Fibroblast of lung (primary cell): ENCODE measurements around the gene NIPSNAP2.

Experiments
- EZH2 ChIP-seq: IDR thresholded peaks from 2 replicates; pipeline ENCODE4 v1.5.1; 2012; ENCODE audit warnings: low read length, control low read depth, mild to moderate bottlenecking; ENCODE audit errors: missing control alignments
- TF ChIP-seq, protein P1 (sequence below), 2 donors: IDR thresholded peaks in 1 of 2; conservative IDR thresholded peaks in 1 of 2; 1 replicate in 1 of 2; 2 replicates in 1 of 2; pipeline ENCODE4 v1.5.1; 2011 to 2012; ENCODE audit warnings: low read length in 2 of 2, control low read depth in 1 of 2, inconsistent platforms in 1 of 2, low read depth in 1 of 2, mild to moderate bottlenecking in 1 of 2

GRCh38 chr7:55973747-55974250 is 9.4 kb downstream of the NIPSNAP2 start:
- TF ChIP-seq, protein P1, sequence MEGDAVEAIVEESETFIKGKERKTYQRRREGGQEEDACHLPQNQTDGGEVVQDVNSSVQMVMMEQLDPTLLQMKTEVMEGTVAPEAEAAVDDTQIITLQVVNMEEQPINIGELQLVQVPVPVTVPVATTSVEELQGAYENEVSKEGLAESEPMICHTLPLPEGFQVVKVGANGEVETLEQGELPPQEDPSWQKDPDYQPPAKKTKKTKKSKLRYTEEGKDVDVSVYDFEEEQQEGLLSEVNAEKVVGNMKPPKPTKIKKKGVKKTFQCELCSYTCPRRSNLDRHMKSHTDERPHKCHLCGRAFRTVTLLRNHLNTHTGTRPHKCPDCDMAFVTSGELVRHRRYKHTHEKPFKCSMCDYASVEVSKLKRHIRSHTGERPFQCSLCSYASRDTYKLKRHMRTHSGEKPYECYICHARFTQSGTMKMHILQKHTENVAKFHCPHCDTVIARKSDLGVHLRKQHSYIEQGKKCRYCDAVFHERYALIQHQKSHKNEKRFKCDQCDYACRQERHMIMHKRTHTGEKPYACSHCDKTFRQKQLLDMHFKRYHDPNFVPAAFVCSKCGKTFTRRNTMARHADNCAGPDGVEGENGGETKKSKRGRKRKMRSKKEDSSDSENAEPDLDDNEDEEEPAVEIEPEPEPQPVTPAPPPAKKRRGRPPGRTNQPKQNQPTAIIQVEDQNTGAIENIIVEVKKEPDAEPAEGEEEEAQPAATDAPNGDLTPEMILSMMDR (conservative IDR thresholded peaks at IDR 0.05 in 1 of 2, IDR thresholded peaks at IDR 0.05 in 1 of 2; ENCODE audit: low read depth in 1 of 2, low read length in 2 of 2), result no peak
- no peak for TF ChIP-seq EZH2
